HepG2 (cell line): Measurements from ENCODE around the gene PET100. TPM values are rescaled to one million over a fixed set of nuclear protein-coding genes. Genes with fewer than 3 reads are reported as not detected.
A peak's percentile ranks its signal among the peaks of the same experiment; 100 is the strongest.

Experiments
- ATAC-seq: fragments of 200-7000 bp; cut with Tn5 transposase; 3 replicates; pipeline ENCODE4 v1.9.1; 2020; ENCODE audit warnings: mild to moderate bottlenecking, moderate library complexity
- BruUV-seq: library from RNA; stranded (reverse); fragments of 400-500 nt; replicated peaks from 2 replicates; lab custom pipeline; 2021; lab: Mats Ljungman, UMichigan
- CTCF ChIA-PET: fragments of 300-600 bp; formaldehyde crosslinking; extraction: SDS; loops from one replicate; lab custom pipeline; 2021; ENCODE audit warnings: low total read pairs, inconsistent platforms, low intra/inter-chr PET ratio; lab: Yijun Ruan, JAX
- POLR2A ChIA-PET: fragments of 350-600 bp; sonication (Branson Sonifier 250); formaldehyde crosslinking; loops from one replicate; lab custom pipeline; 2020; ENCODE audit warnings: antibody characterized with exemption, inconsistent platforms; lab: Yijun Ruan, JAX
- DNase-seq: peaks from one replicate; pipeline ENCODE4 v3.0.0-alpha.2; 2015; ENCODE audit warnings: low spot score
- FAIRE-seq: peaks from 3 replicates; lab custom pipeline; 2011; peaks lifted over from hg19 to GRCh38; lab: Jason Lieb, UNC
- H2AFZ ChIP-seq: one replicate; pipeline ENCODE4 v1.6.1; 2011; ENCODE audit warnings: low read length, inconsistent platforms
- H3K27ac ChIP-seq: fragments of 300-600 bp; 3 replicates; pipeline ENCODE4 v1.8.0; 2011; ENCODE audit warnings: mixed run types, mild to moderate bottlenecking, mixed read lengths, low read length, inconsistent platforms; ENCODE audit not compliant: insufficient read depth; ENCODE audit errors: extremely low read length
- H3K27me3 ChIP-seq, 2 experiments: fragments of 200-600 bp in 1 of 2; 2 replicates in 1 of 2; 3 replicates in 1 of 2; pipeline versions ENCODE4 v1.6.0 to v1.8.0; 2011; ENCODE audit warnings: low read length in 2 of 2, mild to moderate bottlenecking in 2 of 2, moderate library complexity in 2 of 2, inconsistent platforms in 1 of 2; ENCODE audit not compliant: insufficient read depth in 2 of 2, control insufficient read depth in 1 of 2
- H3K36me3 ChIP-seq, 2 experiments: fragments of 200-600 bp in 1 of 2; replicated peaks in 1 of 2; 2 replicates in 1 of 2; 3 replicates in 1 of 2; pipeline versions ENCODE4 v1.5.1 to v1.8.0; 2011; ENCODE audit warnings: low read length in 2 of 2, inconsistent platforms in 1 of 2; ENCODE audit not compliant: insufficient read depth in 2 of 2, control insufficient read depth in 1 of 2
- H3K4me1 ChIP-seq: 2 replicates; pipeline ENCODE4 v1.5.1; 2012; ENCODE audit warnings: low read length, inconsistent platforms; ENCODE audit not compliant: insufficient read depth
- H3K4me2 ChIP-seq: 2 replicates; pipeline ENCODE4 v1.6.0; 2011; ENCODE audit warnings: low read depth, low read length, inconsistent platforms
- H3K4me3 ChIP-seq, 3 experiments: fragments of 200-600 bp in 1 of 3; sonication (generic), shearing (Covaris generic) in 1 of 3; replicated peaks in 1 of 3; 2 replicates each; pipeline ENCODE4 v1.5.1; 2011 to 2016; ENCODE audit warnings: low read length in 3 of 3, inconsistent platforms in 2 of 3, low read depth in 2 of 3, mild to moderate bottlenecking in 2 of 3, control low read depth in 1 of 3, mixed read lengths in 1 of 3; ENCODE audit not compliant: insufficient read depth in 1 of 3
- H3K79me2 ChIP-seq: one replicate; pipeline ENCODE4 v1.6.1; 2011; ENCODE audit warnings: low read length, inconsistent platforms; ENCODE audit not compliant: insufficient read depth
- H3K9ac ChIP-seq: 2 replicates; pipeline ENCODE4 v1.6.0; 2011; ENCODE audit warnings: mild to moderate bottlenecking, low read depth, low read length, inconsistent platforms; ENCODE audit not compliant: insufficient read depth
- H3K9me3 ChIP-seq: 2 replicates; pipeline ENCODE4 v1.5.1; 2012; ENCODE audit warnings: mild to moderate bottlenecking, low read length
- H4K20me1 ChIP-seq: 2 replicates; pipeline ENCODE4 v1.6.0; 2011; ENCODE audit warnings: inconsistent platforms, mild to moderate bottlenecking, low read length, moderate library complexity; ENCODE audit not compliant: insufficient read depth
- HIVEP1 ChIP-seq: sonication (generic); formaldehyde crosslinking; IDR thresholded peaks from 2 replicates; pipeline ENCODE4 v1.4.0; 2020; ENCODE audit warnings: mild to moderate bottlenecking, missing genetic modification reagents
- MTF2 ChIP-seq: sonication (generic); formaldehyde crosslinking; IDR thresholded peaks from 2 replicates; pipeline ENCODE4 v1.5.0; 2020; ENCODE audit warnings: missing genetic modification reagents, borderline replicate concordance
- NFRKB ChIP-seq: fragments of 450-650 bp; IDR thresholded peaks from 2 replicates; pipeline ENCODE4 v1.6.1; 2017
- SALL2 ChIP-seq: sonication (generic); formaldehyde crosslinking; IDR thresholded peaks from 2 replicates; pipeline ENCODE4 v1.8.1; 2023; ENCODE audit warnings: mild to moderate bottlenecking, missing genetic modification reagents, inconsistent platforms
- SMAD9 ChIP-seq: sonication (generic); formaldehyde crosslinking; IDR thresholded peaks from 2 replicates; pipeline ENCODE4 v1.5.1; 2020; ENCODE audit warnings: mild to moderate bottlenecking, missing genetic modification reagents
- STAG1 ChIP-seq: sonication (generic); formaldehyde crosslinking; IDR thresholded peaks from 2 replicates; pipeline ENCODE4 v1.4.0; 2020; ENCODE audit warnings: missing genetic modification reagents
- TRIM22 ChIP-seq: fragments of 450-650 bp; IDR thresholded peaks from 2 replicates; pipeline ENCODE4 v1.6.1; 2017
- ZNF235 ChIP-seq: sonication (generic); formaldehyde crosslinking; IDR thresholded peaks from 2 replicates; pipeline ENCODE4 v1.8.1; 2023; ENCODE audit warnings: mild to moderate bottlenecking, missing genetic modification reagents, borderline replicate concordance
- ZNF550 ChIP-seq: sonication (generic); formaldehyde crosslinking; IDR thresholded peaks from 2 replicates; pipeline ENCODE4 v1.4.0; 2020; ENCODE audit warnings: mild to moderate bottlenecking, missing genetic modification reagents, borderline replicate concordance
- ZNF557 ChIP-seq: sonication (generic); formaldehyde crosslinking; IDR thresholded peaks from 2 replicates; pipeline ENCODE4 v1.4.0; 2020; ENCODE audit warnings: missing genetic modification reagents
- ZNF605 ChIP-seq: sonication (generic); formaldehyde crosslinking; IDR thresholded peaks from 2 replicates; pipeline ENCODE4 v1.8.0; 2022; ENCODE audit warnings: mild to moderate bottlenecking, missing genetic modification reagents
- WGBS: methylation state at CpG from one replicate; pipeline ENCODE4 v1.1.6; 2017; ENCODE audit warnings: low lambda C conversion rate; 5-methylcytosine and 5-hydroxymethylcytosine counted together
- in situ Hi-C: cut with HindIII; loops from 2 replicates; pipeline ENCODE4 v1.10.0; 2017; ENCODE audit warnings: low pct_unique_long_range_greater_than_20kb; ENCODE audit not compliant: extremely low pct_ligation_motif_present
- intact Hi-C: fragments of 100-400 bp; cut with micrococcal nuclease; formaldehyde crosslinking; loops from one replicate; pipeline ENCODE4 v1.10.0; 2022; ENCODE audit not compliant: unreplicated experiment
- polyA plus RNA-seq, 8 experiments: library from polyadenylated mRNA; depleted of rRNA in 3 of 8; stranded (reverse) in 7 of 8; unstranded in 1 of 8; fragments of >200 nt; fragmentation: Illumina TruSeq in 4 of 8; extraction: Trizol in 4 of 8; gene quantifications; 2 replicates each; pipeline versions ENCODE4 v1.2.1 to v1.2.3, GENCODE V29; 2011 to 2016; ENCODE audit warnings: low read depth in 4 of 8, missing spikeins in 1 of 8, mixed read lengths in 1 of 8; ENCODE audit not compliant: insufficient read depth in 1 of 8
- total RNA-seq, 5 experiments: library from RNA; depleted of rRNA; stranded (reverse); fragments of >200 nt; fragmentation: Illumina TruSeq; extraction: Trizol; gene quantifications; 2 replicates each; pipeline ENCODE4 v1.2.3, GENCODE V29; 2016; ENCODE audit warnings: low read depth in 1 of 5
- TF ChIP-seq, protein P1 (sequence below): sonication (generic); formaldehyde crosslinking; IDR thresholded peaks from 2 replicates; pipeline ENCODE4 v1.5.1; 2020; ENCODE audit warnings: mild to moderate bottlenecking, missing genetic modification reagents, moderate library complexity

The PET100 gene
- total and polyA plus RNA-seq, 2 of the 13 experiments (the other 11 are each of a cell fraction or from before 2014, with no cell fraction given): 22.3 to 66.5 TPM

GRCh38 chr19:7676854-7677253, 47.3 kb downstream of the PET100 start, which contains the start of gene MCEMP1:
Gene MCEMP1 (plus strand): TSS chr19:7677090. CDS start chr19:7677121, 31 bp downstream.
- 16% methylated on average over 10 of the region's 10 CpGs for WGBS
- Histone ChIP-seq H2AFZ (no peak within 1 kb of the TSS), H3K9ac (no peak within 1 kb of the TSS), H3K79me2 (peaks cover 5% of the 10 kb centered on the region), H3K4me1 (peaks cover 33% of the 10 kb centered on the region), H3K36me3 (no peaks in the 10 kb centered on the region), H3K27me3 (peaks cover 3 to 22% of the 10 kb centered on the region in 2 experiments; a peak in 2 of 5 replicates), H4K20me1 (no peaks in the 10 kb centered on the region), H3K27ac (no peak within 1 kb of the TSS), H3K9me3 (no peaks in the 10 kb centered on the region)
- BruUV-seq: no TSS peak
- no peak for DNase-seq
- intact Hi-C loops (no loop called here), in situ Hi-C loops (no loop called here)
- CTCF ChIA-PET: no interaction called here
- no peak for TF ChIP-seq ZNF235 (CRISPR knock-in tag)
- no peak for TF ChIP-seq ZNF605 (CRISPR knock-in tag)
- TF ChIP-seq ZNF550 (CRISPR knock-in tag): no peak
- no peak for TF ChIP-seq TRIM22
- TF ChIP-seq, all 625 proteins: peak for 0
- FAIRE-seq: no peak
- POLR2A ChIA-PET: no interaction called here
- no peak within 1 kb of the TSS for H3K4me2 ChIP-seq
- H3K4me3 ChIP-seq: no peak within 1 kb of the TSS
- ATAC-seq: no peak

DNA sequence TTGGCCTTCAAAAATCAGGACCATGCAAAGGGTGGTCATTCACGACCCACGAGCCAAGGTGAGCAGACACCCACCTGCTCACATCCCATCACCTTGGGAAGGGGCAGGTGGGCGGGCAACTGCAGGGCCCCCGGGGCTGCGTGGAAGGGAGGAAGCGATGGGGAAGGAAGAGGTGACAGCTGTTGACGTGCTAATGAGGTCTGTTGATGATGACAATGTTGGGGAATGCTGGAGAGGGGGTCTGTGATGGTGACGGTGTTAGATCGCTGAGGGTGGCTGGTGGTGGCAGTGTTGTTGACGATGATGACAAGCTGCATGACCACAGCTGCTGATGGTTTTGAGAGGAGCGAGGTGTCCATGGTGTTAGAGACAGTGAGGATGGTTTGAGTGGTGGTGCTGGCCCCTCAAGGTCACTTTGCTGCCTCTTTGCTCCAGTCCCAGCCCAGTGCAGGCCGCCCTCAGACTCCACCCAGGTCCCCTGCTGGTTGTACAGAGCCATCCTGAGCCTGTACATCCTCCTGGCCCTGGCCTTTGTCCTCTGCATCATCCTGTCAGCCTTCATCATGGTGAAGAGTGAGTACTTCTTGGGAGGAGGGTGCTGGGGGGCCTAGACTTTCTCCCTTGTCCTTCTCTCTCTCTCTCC, 48.2 kb downstream of the PET100 start:
- DNase-seq: peak; percentile 18
- Histone ChIP-seq H2AFZ (no peak overlapping the region), H3K27me3 (peaks cover 3 to 20% of the 10 kb centered on the region in 2 experiments; a peak in 2 of 5 replicates), H3K79me2 (peaks cover 5% of the 10 kb centered on the region), H3K4me1 (peaks cover 36% of the 10 kb centered on the region), H3K4me2 (no peak overlapping the region), H4K20me1 (no peaks in the 10 kb centered on the region), H3K4me3 (no peak overlapping the region), H3K9me3 (no peaks in the 10 kb centered on the region), H3K27ac (no peak overlapping the region), H3K36me3 (0 out of 5 replicates have a peak, but pooled peaks cover 0 to 2% of the 10 kb centered on the region in 2 experiments), H3K9ac (no peak overlapping the region)
- in situ Hi-C loops (no loop called here), intact Hi-C loops (no loop called here)
- FAIRE-seq: no peak
- WGBS: 37% methylated on average over 10 of the region's 12 CpGs
- BruUV-seq: no TSS peak
- ChIA-PET CTCF (interaction anchor here (1.3 kb wide), 1 partner anchor 26 kb away, joined by 7 read pairs; no protein-coding TSS in a partner anchor), POLR2A (no interaction called here)
- peak; percentile 66 for ATAC-seq
- TF ChIP-seq NFRKB: no peak
- no peak for TF ChIP-seq MTF2
- 0 out of 2 replicates have a peak, but pooled peaks have one; percentile 9 for TF ChIP-seq STAG1 (CRISPR knock-in tag)
- TF ChIP-seq ZNF557: no peak
- no peak for TF ChIP-seq SMAD9
- TF ChIP-seq SALL2 (CRISPR knock-in tag): no peak
- TF ChIP-seq, protein P1, sequence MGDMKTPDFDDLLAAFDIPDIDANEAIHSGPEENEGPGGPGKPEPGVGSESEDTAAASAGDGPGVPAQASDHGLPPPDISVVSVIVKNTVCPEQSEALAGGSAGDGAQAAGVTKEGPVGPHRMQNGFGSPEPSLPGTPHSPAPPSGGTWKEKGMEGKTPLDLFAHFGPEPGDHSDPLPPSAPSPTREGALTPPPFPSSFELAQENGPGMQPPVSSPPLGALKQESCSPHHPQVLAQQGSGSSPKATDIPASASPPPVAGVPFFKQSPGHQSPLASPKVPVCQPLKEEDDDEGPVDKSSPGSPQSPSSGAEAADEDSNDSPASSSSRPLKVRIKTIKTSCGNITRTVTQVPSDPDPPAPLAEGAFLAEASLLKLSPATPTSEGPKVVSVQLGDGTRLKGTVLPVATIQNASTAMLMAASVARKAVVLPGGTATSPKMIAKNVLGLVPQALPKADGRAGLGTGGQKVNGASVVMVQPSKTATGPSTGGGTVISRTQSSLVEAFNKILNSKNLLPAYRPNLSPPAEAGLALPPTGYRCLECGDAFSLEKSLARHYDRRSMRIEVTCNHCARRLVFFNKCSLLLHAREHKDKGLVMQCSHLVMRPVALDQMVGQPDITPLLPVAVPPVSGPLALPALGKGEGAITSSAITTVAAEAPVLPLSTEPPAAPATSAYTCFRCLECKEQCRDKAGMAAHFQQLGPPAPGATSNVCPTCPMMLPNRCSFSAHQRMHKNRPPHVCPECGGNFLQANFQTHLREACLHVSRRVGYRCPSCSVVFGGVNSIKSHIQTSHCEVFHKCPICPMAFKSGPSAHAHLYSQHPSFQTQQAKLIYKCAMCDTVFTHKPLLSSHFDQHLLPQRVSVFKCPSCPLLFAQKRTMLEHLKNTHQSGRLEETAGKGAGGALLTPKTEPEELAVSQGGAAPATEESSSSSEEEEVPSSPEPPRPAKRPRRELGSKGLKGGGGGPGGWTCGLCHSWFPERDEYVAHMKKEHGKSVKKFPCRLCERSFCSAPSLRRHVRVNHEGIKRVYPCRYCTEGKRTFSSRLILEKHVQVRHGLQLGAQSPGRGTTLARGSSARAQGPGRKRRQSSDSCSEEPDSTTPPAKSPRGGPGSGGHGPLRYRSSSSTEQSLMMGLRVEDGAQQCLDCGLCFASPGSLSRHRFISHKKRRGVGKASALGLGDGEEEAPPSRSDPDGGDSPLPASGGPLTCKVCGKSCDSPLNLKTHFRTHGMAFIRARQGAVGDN: no peak
- no peak for TF ChIP-seq HIVEP1 (CRISPR knock-in tag)
